Stimulated activated memory B cell treated with anti-CD40 and anti-IgM and Interleukin-4, amounts not matched to agents 10 μg/mL and 1 μg/mL and 100 μg/mL, for 72 hours (primary cell): ENCODE data around the gene EXOC3.
"Not testable (repeated sequence)": the region's sequence is repeated elsewhere in the genome, so short reads cannot be mapped to it uniquely, and the experiment has no call there.

Experiments used
- ATAC-seq: fragments of 150-1000 bp; cut with Tn5 transposase; 2 replicates; pipeline ENCODE4 v1.10.0; 2021
- H3K27ac Mint-ChIP-seq: one replicate; pipeline ENCODE4 v1.8.0; 2022; ENCODE audit warnings: mild to moderate bottlenecking, mixed read lengths
- H3K27me3 Mint-ChIP-seq: one replicate; pipeline ENCODE4 v1.8.0; 2022; ENCODE audit warnings: mixed read lengths
- H3K36me3 Mint-ChIP-seq: one replicate; pipeline ENCODE4 v1.8.0; 2022; ENCODE audit warnings: mixed read lengths
- H3K4me1 Mint-ChIP-seq: one replicate; pipeline ENCODE4 v1.8.0; 2022; ENCODE audit warnings: mixed read lengths
- H3K4me3 Mint-ChIP-seq: one replicate; pipeline ENCODE4 v1.8.0; 2022; ENCODE audit warnings: mild to moderate bottlenecking, moderate library complexity, mixed read lengths
- H3K9me3 Mint-ChIP-seq: one replicate; pipeline ENCODE4 v1.8.0; 2022; ENCODE audit warnings: mixed read lengths

EXOC3 gene

DNA sequence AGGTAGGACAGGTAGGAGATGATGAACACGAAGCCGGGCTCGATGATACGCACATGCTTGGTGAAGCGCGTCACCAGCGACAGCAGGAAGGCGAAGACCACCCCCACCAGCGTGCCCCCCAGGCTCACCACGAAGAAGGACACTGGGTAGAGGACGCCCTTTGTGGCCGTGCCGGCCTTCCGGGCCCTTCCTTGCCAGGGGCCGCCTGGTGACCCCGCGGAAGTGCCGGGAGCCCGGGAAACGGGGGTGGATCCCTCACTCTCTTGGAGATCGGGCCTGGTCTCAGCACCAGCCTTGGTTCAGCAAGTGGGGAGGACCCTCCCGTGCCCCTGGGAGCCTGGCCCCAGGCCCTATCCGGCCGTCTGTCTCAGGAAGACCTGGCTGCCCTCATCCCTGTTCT lies 41.6 kb downstream of the EXOC3 start:
- no peak overlapping the region for H3K4me3 Mint-ChIP-seq
- ATAC-seq = no peak
- peaks cover 6% of the 10 kb centered on the region for H3K36me3 Mint-ChIP-seq
- H3K4me1 Mint-ChIP-seq = peaks cover 12% of the 10 kb centered on the region
- H3K9me3 Mint-ChIP-seq = no peaks in the 10 kb centered on the region
- no peak overlapping the region for H3K27ac Mint-ChIP-seq
- peaks cover 88% of the 10 kb centered on the region for H3K27me3 Mint-ChIP-seq

DNA sequence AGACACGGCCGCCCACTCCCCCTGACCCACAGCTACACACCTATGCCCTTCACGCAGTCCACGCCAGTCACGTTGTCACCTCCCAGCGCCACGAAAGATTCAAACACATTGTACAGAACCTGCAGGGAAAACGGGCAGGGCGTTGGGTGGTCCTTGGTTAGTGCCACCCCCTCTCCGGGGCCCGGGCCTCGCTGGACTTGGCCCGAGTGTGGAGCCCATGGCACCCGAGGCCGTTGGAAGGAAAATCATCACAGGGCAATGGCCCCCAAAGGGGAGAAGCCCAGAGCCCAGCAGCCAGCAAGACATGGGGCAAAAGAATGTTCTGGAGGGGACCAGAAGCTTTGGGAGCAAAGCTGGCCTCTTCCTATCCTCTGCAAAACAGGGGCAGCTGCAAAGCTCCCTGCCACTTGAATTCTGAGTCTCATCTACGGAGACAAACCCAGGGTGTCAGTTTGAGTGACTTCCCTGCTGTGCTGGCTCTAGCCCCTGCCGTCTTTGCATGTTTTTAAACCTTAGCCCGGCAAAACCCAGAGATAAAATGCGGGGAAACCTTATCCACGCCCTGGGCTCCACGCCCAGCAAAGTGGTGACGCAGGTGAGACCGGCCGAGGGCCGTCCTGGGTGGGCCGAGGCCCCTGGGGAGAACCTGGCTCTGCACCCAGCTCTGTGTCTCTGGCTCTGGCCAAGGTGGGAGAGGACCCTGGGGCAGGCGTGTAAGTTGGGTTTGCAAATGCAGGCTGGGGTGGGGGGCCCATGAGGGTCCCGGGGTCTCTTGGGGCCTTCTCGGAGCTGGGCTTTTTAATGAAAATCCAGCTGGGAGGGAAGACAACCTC lies 42.4 kb downstream of the EXOC3 start:
- Mint-ChIP-seq H3K27me3 (peaks cover 88% of the 10 kb centered on the region), H3K4me1 (peaks cover 12% of the 10 kb centered on the region), H3K9me3 (no peaks in the 10 kb centered on the region), H3K4me3 (no peak overlapping the region), H3K27ac (no peak overlapping the region), H3K36me3 (no peaks in the 10 kb centered on the region)
- ATAC-seq = no peak

DNA sequence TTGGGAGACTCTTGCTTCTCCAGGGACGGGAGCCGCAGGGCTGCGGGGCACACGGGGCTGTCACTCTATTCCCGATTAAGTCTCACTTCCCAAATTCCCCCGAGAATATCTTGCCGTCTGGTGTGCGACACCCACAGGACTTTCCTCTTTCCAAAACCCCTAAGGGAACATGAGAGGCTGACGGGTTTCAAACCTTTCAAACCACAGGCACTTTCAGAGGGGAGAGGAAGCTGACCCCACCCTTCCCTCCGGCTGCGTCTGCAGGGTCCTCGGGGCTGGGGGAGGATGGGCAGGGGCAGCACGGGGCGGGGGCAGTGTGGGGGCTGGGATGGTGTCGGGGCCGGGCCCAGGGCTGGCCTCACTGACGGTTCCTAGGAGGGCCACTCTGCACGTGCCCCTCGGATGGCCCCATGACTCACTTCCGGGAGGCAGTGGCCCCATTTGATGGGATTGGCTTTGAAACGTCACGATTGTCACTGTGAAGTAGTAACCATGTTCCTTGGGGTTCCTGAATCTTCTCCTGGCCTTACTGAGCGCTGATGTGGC lies 43.0 kb downstream of the EXOC3 start:
- Mint-ChIP-seq H3K27ac (no peak overlapping the region), H3K27me3 (peaks cover 89% of the 10 kb centered on the region), H3K4me3 (no peak overlapping the region), H3K36me3 (no peaks in the 10 kb centered on the region), H3K4me1 (peaks cover 12% of the 10 kb centered on the region), H3K9me3 (no peaks in the 10 kb centered on the region)
- no peak for ATAC-seq

DNA sequence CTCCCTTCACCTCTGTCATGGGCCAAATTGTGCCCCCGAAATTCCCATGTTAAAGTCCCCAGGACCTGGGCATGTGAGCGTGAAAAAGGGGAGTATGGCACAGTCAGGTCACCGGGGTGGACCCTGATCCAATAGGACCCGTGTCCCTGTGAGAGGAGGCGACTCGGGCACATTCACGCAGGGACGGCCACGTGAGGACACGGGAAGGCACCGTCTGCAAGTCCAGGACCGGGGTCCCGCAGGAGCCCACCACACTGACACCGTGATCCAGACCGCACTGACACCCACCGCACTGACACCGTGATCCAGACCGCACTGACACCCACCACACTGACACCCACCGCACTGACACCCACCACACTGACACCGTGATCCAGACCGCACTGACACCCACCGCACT lies 43.6 kb downstream of the EXOC3 start:
- ATAC-seq, H3K4me3 Mint-ChIP-seq, H3K9me3 Mint-ChIP-seq, H3K27ac Mint-ChIP-seq, H3K36me3 Mint-ChIP-seq: not testable (repeated sequence)
- H3K27me3 Mint-ChIP-seq = peaks cover 89% of the 10 kb centered on the region
- H3K4me1 Mint-ChIP-seq = peaks cover 12% of the 10 kb centered on the region

DNA sequence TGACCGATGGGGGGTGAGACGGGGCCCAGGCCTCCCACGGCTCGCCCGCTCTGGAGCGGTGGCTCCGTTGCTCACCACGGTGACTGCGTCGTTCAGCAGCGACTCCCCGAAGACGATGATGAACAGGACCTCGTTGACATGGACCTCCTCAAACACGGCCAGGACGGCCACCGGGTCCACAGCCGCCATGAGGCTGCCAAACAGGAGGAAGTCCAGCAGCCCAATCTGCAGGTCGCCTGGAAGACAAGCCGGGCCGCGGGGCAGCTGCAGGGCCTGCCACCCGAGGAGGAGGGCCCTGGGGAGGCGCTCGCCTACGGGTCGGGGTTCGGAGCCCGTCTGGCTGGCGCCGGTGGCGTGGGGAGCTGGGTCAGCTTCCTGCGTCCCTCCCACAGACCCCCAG lies 45.3 kb downstream of the EXOC3 start:
- no peaks in the 10 kb centered on the region for H3K9me3 Mint-ChIP-seq
- no peak for ATAC-seq
- H3K27me3 Mint-ChIP-seq = peaks cover 87% of the 10 kb centered on the region
- H3K4me3 Mint-ChIP-seq = no peak overlapping the region
- H3K4me1 Mint-ChIP-seq = peaks cover 12% of the 10 kb centered on the region
- no peak overlapping the region for H3K27ac Mint-ChIP-seq
- no peaks in the 10 kb centered on the region for H3K36me3 Mint-ChIP-seq

DNA sequence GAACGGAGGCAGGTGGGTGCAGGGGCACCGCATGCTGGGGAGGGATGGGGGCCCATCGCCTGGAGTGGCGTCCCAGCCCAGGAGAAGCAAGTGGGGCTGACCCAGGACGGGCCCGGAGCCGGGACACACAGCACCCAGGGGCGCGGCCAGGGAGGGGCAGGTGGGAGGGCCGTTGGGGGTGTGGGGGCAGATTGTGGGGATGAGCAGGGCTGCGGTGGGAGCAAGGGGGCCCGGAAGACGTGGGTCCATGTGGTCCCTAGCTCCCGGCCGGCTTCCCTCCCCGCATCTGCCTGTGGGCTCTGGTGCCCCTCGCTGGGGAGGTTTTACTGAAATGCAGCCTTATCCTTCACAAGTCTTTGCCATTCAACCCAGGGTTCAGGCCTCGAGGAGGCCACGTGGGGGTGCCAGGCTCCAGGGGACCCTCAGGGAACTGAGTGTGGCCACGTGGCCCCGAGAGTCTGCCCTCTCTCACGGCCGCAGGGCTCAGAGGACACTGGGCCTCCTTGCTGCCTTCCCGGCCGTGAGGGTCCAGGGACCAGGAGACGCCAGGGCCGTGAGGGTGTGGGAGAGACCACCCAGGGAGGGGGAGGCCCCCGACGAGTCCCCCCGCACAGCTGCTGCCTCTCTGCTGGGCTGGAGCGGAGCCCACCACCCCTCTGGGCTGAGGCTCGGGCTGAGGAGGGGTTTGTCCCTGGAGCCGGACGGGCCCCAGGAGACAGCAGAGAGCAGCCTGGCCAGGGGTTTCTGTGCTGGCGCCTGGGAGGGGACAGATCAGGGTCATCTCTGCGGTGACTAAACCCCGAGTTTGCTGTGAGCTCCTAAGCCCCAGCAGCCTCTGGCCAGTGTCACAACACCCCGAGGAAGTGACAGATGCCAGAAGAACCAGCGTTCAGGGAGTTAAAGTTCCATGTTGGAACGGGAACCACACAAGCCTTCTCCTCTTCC lies 46.0 kb downstream of the EXOC3 start:
- Mint-ChIP-seq H3K27me3 (peaks cover 89% of the 10 kb centered on the region), H3K36me3 (no peaks in the 10 kb centered on the region), H3K9me3 (no peaks in the 10 kb centered on the region), H3K27ac (no peak overlapping the region), H3K4me1 (peaks cover 12% of the 10 kb centered on the region), H3K4me3 (no peak overlapping the region)
- ATAC-seq = peak; percentile 34

DNA sequence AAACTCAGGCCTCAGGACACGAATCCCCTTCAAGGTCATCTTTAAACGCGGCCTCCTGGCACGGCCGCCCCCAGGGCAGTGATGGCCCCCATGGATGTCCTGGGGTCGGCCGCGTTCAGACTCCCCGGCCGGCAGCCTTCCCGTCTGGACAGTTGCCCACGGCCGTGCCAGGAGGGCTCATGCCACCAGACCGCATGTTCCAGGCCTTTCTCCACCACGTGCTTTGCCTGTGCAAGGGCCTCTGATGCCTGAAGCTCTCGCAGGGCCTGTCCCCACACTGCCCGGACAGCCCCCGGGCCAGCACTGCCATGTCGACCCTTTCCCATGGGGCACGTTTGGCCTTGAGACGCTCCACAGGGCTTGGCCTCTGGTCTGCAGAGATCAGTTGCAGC lies 46.7 kb downstream of the EXOC3 start:
- Mint-ChIP-seq H3K4me3 (no peak overlapping the region), H3K27me3 (peaks cover 86% of the 10 kb centered on the region), H3K9me3 (no peaks in the 10 kb centered on the region), H3K27ac (no peak overlapping the region), H3K36me3 (no peaks in the 10 kb centered on the region), H3K4me1 (peaks cover 12% of the 10 kb centered on the region)
- no peak for ATAC-seq

DNA sequence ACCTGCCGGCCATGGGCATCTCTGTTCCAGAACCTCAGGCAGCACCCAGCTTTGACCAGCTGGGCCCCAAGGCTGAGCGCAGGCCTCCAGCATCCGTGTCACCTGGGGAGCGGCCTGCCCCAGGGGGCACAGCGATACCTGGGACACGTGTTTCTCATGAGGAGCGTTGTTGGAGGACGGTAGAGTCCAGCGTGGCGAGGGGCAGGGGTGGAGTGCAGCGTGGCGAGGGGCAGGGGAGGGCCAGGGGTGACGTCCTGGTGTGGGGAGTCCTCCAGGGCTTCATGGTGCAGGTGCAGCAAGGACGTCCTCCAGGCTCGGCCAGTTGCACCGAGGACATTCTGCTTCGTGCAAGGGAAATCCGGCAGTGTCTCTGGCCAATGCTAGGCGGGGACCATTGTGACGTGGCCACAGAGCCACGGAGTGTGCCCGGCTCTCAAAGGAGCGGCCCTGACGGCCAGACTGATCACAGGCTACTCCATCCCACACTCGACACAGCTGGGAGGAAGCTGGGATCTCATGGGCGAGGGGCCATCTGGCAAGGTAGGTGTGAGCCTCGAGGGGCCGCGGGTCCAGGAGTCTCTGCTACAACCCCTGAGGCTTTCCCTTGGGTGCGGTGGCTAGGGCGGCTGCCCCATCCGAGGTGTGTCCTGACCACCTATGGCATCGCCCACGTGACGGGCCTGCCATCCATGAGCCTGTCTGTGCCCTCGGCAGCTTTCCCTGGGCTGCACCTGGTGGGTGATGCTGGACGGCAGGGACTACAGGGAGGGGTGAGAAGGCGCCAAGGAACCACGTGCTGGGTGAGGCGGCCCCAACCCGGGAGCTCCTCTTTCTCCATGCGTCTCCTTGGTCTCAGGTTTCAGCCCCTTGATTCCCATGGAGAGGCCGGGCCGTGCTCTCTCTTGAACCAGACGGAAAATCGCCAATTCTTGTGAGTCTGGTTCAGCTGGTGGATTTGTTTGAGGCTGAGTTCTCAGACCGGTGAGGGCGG lies 47.4 kb downstream of the EXOC3 start:
- H3K27ac Mint-ChIP-seq = no peak overlapping the region
- ATAC-seq = no peak
- no peaks in the 10 kb centered on the region for H3K36me3 Mint-ChIP-seq
- peaks cover 10% of the 10 kb centered on the region for H3K4me1 Mint-ChIP-seq
- H3K27me3 Mint-ChIP-seq = peaks cover 79% of the 10 kb centered on the region
- H3K4me3 Mint-ChIP-seq = no peak overlapping the region
- H3K9me3 Mint-ChIP-seq = no peaks in the 10 kb centered on the region

DNA sequence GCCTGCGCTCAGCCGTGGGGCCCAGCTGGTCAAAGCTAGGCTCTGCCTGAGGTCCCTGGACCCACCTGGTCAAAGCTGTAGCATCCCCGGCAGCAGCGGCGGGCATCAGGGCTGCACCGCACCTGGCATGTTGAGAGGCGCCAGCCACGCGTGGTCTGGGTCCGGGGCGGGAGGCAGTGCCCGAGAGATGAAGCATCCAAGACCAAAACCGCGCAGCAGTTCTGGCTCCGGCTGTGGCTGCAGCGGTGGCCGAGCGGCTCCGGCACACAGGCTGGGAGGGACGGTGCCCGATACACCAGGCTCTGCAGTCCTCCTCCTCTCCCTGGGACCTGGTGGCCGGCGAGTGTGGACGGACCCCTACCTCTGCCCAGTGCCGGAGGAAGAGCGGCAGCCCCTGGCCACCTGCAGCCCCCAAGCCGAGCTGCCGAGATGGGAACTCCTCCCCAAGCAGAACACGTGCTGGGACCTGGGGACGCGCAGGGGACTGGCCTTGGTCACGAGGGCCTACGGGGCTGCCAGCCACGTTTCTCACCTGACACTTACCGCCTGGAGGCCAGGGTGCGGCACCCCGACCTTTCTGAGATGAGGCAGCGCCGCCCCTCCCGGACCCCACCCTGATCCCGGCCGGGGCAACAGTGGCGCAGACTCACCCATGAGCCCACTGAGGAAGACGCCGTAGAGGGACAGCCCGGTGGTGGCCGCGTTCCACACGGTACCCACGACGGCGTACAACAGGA lies 48.3 kb downstream of the EXOC3 start:
- H3K27me3 Mint-ChIP-seq = peaks cover 76% of the 10 kb centered on the region
- no peaks in the 10 kb centered on the region for H3K36me3 Mint-ChIP-seq
- no peak overlapping the region for H3K4me3 Mint-ChIP-seq
- no peak for ATAC-seq
- no peak overlapping the region for H3K27ac Mint-ChIP-seq
- H3K4me1 Mint-ChIP-seq = peaks cover 2% of the 10 kb centered on the region
- H3K9me3 Mint-ChIP-seq = peaks cover 3% of the 10 kb centered on the region

DNA sequence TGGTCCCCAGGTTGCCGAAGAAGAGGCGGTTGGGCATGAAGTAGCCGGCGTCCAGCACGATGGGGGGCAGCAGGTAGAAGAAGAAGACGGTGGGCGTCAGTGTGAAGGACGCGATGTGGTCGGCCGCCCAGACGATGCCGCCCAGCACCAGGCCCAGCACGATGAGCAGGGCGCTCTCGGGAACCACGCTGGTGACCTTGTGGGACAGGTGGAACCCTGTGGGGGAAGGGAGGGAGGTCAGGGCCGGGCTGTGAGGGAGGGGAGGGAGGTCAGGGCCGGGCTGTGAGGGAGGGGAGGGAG lies 48.8 kb downstream of the EXOC3 start:
- ATAC-seq = no peak
- Mint-ChIP-seq H3K4me3 (no peak overlapping the region), H3K36me3 (no peaks in the 10 kb centered on the region), H3K27me3 (peaks cover 77% of the 10 kb centered on the region), H3K4me1 (no peaks in the 10 kb centered on the region), H3K9me3 (peaks cover 3% of the 10 kb centered on the region), H3K27ac (no peak overlapping the region)

DNA sequence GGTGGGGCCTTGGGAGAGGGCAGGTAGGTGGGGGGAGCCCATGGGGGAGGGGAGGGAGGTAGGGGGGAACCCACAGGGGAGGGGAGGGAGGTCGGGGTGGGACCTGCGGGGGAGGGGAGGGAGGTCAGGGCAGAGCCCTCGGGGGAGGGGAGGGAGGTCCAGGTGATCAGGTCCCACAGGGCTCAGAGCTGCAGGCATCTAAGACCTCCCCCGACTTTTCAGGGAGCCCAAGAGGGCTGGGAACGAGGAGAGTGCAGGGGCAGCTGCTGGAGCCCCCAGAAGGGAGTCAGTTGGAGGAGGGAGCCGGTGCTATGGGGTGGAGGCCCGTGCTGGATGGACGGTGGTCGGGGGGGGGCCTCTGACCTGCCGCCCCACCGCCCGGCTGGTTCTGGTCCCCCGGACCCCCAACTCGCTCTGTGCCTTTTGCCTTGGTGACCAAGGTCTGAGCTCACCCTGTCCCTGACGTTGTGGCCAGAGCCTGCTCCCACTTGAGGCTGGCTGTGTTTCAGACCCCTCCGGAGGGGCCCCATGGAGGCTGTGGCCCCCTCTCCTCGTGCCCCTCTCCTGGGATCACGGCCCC lies 49.4 kb downstream of the EXOC3 start:
- Mint-ChIP-seq H3K4me3 (no peak overlapping the region), H3K27ac (no peak overlapping the region), H3K4me1 (no peaks in the 10 kb centered on the region), H3K9me3 (peaks cover 3% of the 10 kb centered on the region), H3K36me3 (no peaks in the 10 kb centered on the region), H3K27me3 (peaks cover 82% of the 10 kb centered on the region)
- no peak for ATAC-seq

DNA sequence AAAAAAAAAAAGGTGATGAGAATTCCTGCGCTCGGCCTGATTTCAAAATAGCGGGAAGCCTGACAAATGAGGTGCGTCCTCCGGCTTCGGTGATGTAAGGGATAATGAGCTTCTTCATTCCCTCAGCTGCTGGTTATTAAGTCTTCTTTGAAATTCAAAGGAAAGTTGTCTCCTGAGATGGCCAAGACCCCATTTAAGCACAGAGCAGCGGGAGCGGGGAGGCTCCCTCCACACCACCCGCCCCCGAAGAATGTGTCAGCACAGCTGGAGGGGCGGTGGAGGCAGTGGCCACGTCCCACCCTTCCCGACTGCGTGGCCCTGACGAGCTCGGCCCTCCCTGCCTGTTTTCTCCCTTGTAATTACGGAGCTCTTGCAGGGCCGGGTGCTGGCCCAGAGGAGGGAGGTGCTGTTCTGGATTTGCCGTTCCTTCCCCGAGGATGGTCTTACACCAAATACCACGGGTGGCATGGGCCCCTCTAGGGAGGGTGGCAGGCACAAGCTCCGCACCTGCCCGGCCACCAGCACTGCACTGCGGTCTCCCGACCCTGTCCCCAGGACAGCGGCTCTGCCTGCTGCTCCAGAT lies 50.2 kb downstream of the EXOC3 start:
- no peak for ATAC-seq
- Mint-ChIP-seq H3K27ac (no peak overlapping the region), H3K4me3 (no peak overlapping the region), H3K36me3 (no peaks in the 10 kb centered on the region), H3K4me1 (no peaks in the 10 kb centered on the region), H3K27me3 (peaks cover 82% of the 10 kb centered on the region), H3K9me3 (peaks cover 3% of the 10 kb centered on the region)

DNA sequence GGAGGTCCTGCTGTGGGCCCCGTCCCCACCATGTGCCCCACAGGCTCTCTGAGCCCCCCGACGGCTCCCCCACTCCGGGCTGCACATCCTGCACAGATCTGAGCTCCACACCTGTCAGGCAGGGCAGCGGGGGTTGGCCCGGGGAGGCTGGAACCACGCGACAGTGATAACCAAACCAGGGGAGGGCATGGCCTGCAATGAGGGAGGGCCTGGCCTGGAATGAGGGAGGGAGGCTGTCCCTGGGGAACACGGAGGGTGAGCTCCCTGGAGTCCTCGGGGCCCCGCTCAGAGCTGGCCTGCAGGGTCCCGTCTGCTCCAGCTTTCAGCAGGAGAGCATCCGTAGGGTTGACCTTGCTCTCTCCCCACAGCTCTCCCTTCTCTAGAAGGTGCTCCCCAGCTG lies 50.8 kb downstream of the EXOC3 start:
- Mint-ChIP-seq H3K36me3 (no peaks in the 10 kb centered on the region), H3K4me3 (no peak overlapping the region), H3K9me3 (peaks cover 3% of the 10 kb centered on the region), H3K4me1 (no peaks in the 10 kb centered on the region), H3K27ac (no peak overlapping the region), H3K27me3 (peaks cover 82% of the 10 kb centered on the region)
- no peak for ATAC-seq
